AG04449 (cell line): Measurements from ENCODE around the gene IQCE.
A peak's percentile ranks its signal among the peaks of the same experiment; 100 is the strongest.

ENCODE experiments used
- CTCF ChIA-PET: fragments of 350-600 bp; formaldehyde crosslinking; extraction: SDS; loops from one replicate; lab custom pipeline; 2021; ENCODE audit warnings: antibody characterized with exemption; lab: Yijun Ruan, JAX
- POLR2A ChIA-PET: fragments of 400-600, 350-600 bp; formaldehyde crosslinking; extraction: SDS; loops from one replicate; lab custom pipeline; 2020; ENCODE audit warnings: antibody characterized with exemption, inconsistent platforms; lab: Yijun Ruan, JAX
- DNase-seq: peaks from one replicate; pipeline ENCODE4 v3.0.0-alpha.2; 2010; ENCODE audit warnings: low read depth, low spot score
- H3K4me3 ChIP-seq: 2 replicates; pipeline ENCODE4 v1.5.1; 2011; ENCODE audit warnings: low read depth, mild to moderate bottlenecking, control low read depth, low read length
- TF ChIP-seq, protein P1 (sequence below): IDR thresholded peaks from one replicate; pipeline ENCODE4 v1.5.1; 2011; ENCODE audit warnings: mild to moderate bottlenecking, moderate library complexity, low read length, control low read depth, inconsistent platforms; ENCODE audit not compliant: insufficient read depth; ENCODE audit errors: missing control alignments

IQCE gene

DNA sequence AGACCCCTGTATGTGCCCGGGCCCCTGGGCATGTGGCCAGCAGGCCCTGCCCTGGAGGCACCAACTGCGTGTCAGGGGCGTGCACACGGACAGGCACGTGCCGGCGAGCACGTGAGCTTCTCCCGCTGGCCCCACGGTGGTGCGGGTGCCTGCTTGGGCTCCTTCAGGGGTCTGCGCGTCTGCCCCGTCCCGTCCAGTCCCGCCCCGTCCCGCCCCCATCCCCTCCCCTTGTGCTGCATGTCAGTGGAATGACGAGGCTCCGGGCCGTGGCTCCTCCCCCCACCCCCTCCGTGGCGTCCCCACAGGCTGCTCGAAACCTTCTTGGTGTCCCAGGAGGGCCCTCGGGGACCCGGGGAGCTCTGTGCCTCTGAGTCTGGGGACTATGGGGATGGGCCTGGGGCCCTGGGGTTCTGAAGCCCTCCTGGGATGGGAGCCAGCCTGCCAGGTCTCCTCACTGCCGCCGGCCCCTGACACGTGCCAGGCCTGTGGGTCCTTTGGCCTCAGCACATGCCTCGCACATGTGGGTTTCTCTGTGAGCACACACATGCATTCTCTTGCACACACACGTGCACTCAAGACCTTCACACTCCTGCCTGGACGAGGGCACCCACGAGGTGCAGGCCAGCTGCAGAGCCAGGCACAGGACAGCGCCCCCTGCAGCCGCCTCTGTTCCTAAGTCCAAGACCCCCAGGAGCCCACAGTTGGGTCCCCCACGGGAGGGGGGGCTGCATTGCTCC is 101.7 kb downstream of the IQCE start:
- POLR2A ChIA-PET, result interaction anchor here (0.6 kb wide), 1 partner anchor 19 kb away, joined by 3 read pairs; no protein-coding TSS in a partner anchor
- H3K4me3 ChIP-seq, result no peak overlapping the region
- CTCF ChIA-PET, result interaction anchor here (0.7 to 2.6 kb wide), 3 partner anchors 9 to 58 kb away, joined by 3 to 13 read pairs (median 4); no protein-coding TSS in a partner anchor
- no peak for DNase-seq
- TF ChIP-seq, protein P1, sequence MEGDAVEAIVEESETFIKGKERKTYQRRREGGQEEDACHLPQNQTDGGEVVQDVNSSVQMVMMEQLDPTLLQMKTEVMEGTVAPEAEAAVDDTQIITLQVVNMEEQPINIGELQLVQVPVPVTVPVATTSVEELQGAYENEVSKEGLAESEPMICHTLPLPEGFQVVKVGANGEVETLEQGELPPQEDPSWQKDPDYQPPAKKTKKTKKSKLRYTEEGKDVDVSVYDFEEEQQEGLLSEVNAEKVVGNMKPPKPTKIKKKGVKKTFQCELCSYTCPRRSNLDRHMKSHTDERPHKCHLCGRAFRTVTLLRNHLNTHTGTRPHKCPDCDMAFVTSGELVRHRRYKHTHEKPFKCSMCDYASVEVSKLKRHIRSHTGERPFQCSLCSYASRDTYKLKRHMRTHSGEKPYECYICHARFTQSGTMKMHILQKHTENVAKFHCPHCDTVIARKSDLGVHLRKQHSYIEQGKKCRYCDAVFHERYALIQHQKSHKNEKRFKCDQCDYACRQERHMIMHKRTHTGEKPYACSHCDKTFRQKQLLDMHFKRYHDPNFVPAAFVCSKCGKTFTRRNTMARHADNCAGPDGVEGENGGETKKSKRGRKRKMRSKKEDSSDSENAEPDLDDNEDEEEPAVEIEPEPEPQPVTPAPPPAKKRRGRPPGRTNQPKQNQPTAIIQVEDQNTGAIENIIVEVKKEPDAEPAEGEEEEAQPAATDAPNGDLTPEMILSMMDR, result peak; percentile 15

GRCh38 chr7:2661096-2661449 is 102.3 kb downstream of the IQCE start:
- CTCF ChIA-PET, result interaction anchor here (2.6 kb wide), 1 partner anchor 10 kb away, joined by 13 read pairs; no protein-coding TSS in a partner anchor
- POLR2A ChIA-PET, result no interaction called here
- TF ChIP-seq, protein P1, result no peak
- DNase-seq, result no peak
- H3K4me3 ChIP-seq, result no peak overlapping the region

DNA sequence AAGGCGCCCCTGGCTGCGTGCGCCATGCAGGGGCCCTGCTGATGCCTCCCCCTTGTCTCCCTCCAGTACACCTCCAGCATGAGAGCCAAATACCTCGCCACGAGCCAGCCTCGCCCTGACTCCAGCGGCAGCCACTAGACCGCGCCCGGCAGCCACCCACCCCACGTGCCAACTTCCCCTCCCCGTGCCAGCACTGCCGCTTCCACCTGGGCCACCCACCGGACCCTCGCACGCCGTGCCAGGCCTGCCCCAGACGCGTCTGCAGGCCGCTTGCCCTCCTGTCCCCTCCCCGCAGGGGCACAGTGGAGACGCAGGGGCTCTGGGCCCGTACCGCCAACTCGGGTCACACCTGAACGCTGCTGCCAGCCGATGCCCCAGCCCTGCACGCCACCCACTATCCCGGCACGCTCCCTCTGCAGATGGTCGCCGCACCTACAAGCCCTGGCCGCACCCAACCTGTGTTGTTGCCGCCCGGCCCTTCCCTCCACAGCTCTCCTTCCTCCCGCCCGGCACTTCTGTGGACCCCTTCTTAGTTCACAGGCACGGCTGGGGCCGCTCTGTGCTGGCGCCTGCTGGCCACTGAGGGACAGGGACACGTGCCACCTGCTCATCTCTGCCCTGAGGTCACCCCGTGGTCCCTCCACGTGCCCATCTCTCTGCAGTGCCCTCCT is 103.0 kb downstream of the IQCE start:
- TF ChIP-seq, protein P1, result peak; percentile 24
- ChIA-PET POLR2A (no interaction called here), CTCF (interaction anchor here (1.3 to 2.6 kb wide), 2 partner anchors 9 kb away, joined by 4 to 13 read pairs; no protein-coding TSS in a partner anchor)
- no peak for DNase-seq
- no peak overlapping the region for H3K4me3 ChIP-seq

GRCh38 chr7:2662273-2663120 is 103.7 kb downstream of the IQCE start:
- ChIA-PET POLR2A (no interaction called here), CTCF (interaction anchor here (1.1 to 1.3 kb wide), 2 partner anchors 8 to 211 kb away, joined by 3 to 4 read pairs; no protein-coding TSS in a partner anchor)
- DNase-seq, result no peak
- no peak overlapping the region for H3K4me3 ChIP-seq
- TF ChIP-seq, protein P1, result no peak

DNA sequence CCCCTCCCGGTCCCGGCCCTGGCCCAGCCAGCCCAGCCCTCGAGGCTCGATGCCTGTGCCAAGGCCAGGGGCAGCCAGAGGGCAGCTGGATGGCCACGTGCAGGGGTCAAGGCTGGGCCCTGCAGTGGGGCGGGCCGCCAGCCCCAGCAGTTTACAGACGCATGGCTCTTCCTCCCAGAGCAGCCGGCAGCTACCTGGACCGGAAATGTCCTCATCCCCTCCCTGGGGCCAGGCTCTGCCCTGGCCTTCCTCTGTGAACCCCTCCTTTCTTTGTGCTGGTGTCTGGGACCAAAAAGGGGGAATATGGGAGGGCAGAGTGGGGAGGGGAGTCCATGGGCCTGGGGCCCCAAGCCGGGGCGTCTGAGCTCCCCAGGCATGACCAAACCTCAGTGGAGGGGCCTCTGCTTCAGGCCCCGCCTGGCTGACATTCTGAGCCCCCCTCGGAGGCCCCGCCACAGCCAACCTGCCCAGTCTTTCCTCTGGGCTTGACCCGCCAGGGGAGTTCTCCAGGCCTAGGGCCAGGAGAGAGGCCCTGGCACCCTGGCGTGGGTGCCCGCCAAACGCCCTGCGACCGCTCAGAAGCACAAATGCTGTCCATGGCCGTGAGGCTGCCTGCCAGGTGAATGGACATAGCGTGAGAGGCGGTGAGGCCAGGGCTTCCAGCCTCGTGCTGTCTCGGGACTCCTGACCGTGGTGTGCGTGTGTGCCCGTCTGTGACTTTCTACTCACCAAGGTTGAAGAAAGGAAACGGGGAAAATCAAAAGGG is 104.5 kb downstream of the IQCE start:
- TF ChIP-seq, protein P1, result no peak
- ChIA-PET POLR2A (no interaction called here), CTCF (interaction anchor here (1.1 to 1.3 kb wide), 2 partner anchors 7 to 212 kb away, joined by 3 to 4 read pairs; no protein-coding TSS in a partner anchor)
- no peak for DNase-seq
- no peak overlapping the region for H3K4me3 ChIP-seq
